WI38 (cell line): ENCODE results near the gene MYOD1.

Experiments used
- H3K4me3 ChIP-seq: 2 replicates; pipeline ENCODE4 v1.5.1; 2011; ENCODE audit warnings: low read depth, mild to moderate bottlenecking, control low read depth, low read length
- CTCF ChIP-seq: IDR thresholded peaks from 2 replicates; pipeline ENCODE4 v1.5.1; 2012; ENCODE audit warnings: low read depth, mild to moderate bottlenecking, control low read depth, low read length

MYOD1 gene

GRCh38 chr11:17762309-17762974 lies 43.1 kb downstream of the MYOD1 start:
- no peak overlapping the region for H3K4me3 ChIP-seq
- no peak for TF ChIP-seq CTCF

- no peak for TF ChIP-seq CTCF
- H3K4me3 ChIP-seq: no peak overlapping the region
Observed at GRCh38 chr11:17763244-17763643, 43.9 kb downstream of the MYOD1 start.

GRCh38 chr11:17763703-17764102 lies 44.3 kb downstream of the MYOD1 start:
- TF ChIP-seq CTCF: no peak
- no peak overlapping the region for H3K4me3 ChIP-seq

GRCh38 chr11:17764446-17765218 lies 45.3 kb downstream of the MYOD1 start:
- no peak overlapping the region for H3K4me3 ChIP-seq
- no peak for TF ChIP-seq CTCF

GRCh38 chr11:17765356-17766072 lies 46.1 kb downstream of the MYOD1 start:
- no peak for TF ChIP-seq CTCF
- H3K4me3 ChIP-seq: no peak overlapping the region

- no peak for TF ChIP-seq CTCF
- H3K4me3 ChIP-seq: no peak overlapping the region
Observed at GRCh38 chr11:17766073-17766359, 46.6 kb downstream of the MYOD1 start.

GRCh38 chr11:17766590-17766989 lies 47.2 kb downstream of the MYOD1 start:
- no peak for TF ChIP-seq CTCF
- H3K4me3 ChIP-seq: no peak overlapping the region
